CD14-positive monocyte (primary cell): ENCODE measurements around the gene FOXK2. TPM values are rescaled to one million over a fixed set of nuclear protein-coding genes. Genes with fewer than 3 reads are reported as not detected.

Source experiments
- DNase-seq, 3 donors: peaks; one replicate each; pipeline ENCODE4 v3.0.0-alpha.2; 2011 to 2022
- H2AFZ ChIP-seq: 2 replicates; pipeline ENCODE4 v1.6.0; 2012; ENCODE audit warnings: mild to moderate bottlenecking, low read depth, low read length, inconsistent platforms; ENCODE audit not compliant: insufficient read depth, poor library complexity, severe bottlenecking
- H3K27ac ChIP-seq, 2 donors: 1 replicate in 1 of 2; 2 replicates in 1 of 2; pipeline ENCODE4 v1.5.1; 2012 to 2013; ENCODE audit warnings: low read length in 2 of 2, control low read depth in 1 of 2, inconsistent platforms in 1 of 2, low read depth in 1 of 2, mild to moderate bottlenecking in 1 of 2
- H3K27me3 ChIP-seq, 2 donors: one replicate each; pipeline versions ENCODE4 v1.6.0 to v1.6.1; 2011 to 2013; ENCODE audit warnings: low read length in 2 of 2; ENCODE audit not compliant: control insufficient read depth in 2 of 2, insufficient read depth in 2 of 2
- H3K36me3 ChIP-seq, 2 donors: replicated peaks in 1 of 2; 1 replicate in 1 of 2; 2 replicates in 1 of 2; pipeline versions ENCODE4 v1.5.1 to v1.6.1; 2012 to 2013; ENCODE audit warnings: low read length in 2 of 2, control low read depth in 1 of 2, inconsistent platforms in 1 of 2, mild to moderate bottlenecking in 1 of 2; ENCODE audit not compliant: insufficient read depth in 2 of 2, control insufficient read depth in 1 of 2
- H3K4me1 ChIP-seq, 2 donors: 1 replicate in 1 of 2; 2 replicates in 1 of 2; pipeline versions ENCODE4 v1.5.1 to v1.6.1; 2012 to 2013; ENCODE audit warnings: low read length in 2 of 2, control low read depth in 1 of 2, inconsistent platforms in 1 of 2, mild to moderate bottlenecking in 1 of 2, moderate library complexity in 1 of 2; ENCODE audit not compliant: insufficient read depth in 2 of 2, control insufficient read depth in 1 of 2
- H3K4me2 ChIP-seq: replicated peaks from 2 replicates; pipeline ENCODE3; 2012; ENCODE audit warnings: low read length, moderate library complexity, mild to moderate bottlenecking; ENCODE audit not compliant: poor library complexity, severe bottlenecking; ENCODE audit errors: extremely low read depth
- H3K4me3 ChIP-seq, 3 experiments: fragments of 200-600 bp in 1 of 3; sonication (generic) in 1 of 3; replicated peaks in 1 of 3; 1 replicate in 2 of 3; 2 replicates in 1 of 3; pipeline ENCODE4 v1.5.1; 2011 to 2013; ENCODE audit warnings: low read length in 3 of 3, mild to moderate bottlenecking in 3 of 3, control low read depth in 2 of 3, low read depth in 2 of 3, inconsistent platforms in 1 of 3, moderate library complexity in 1 of 3
- H3K79me2 ChIP-seq: 2 replicates; pipeline ENCODE4 v1.6.0; 2012; ENCODE audit warnings: mild to moderate bottlenecking, control low read depth, inconsistent platforms, low read length, moderate library complexity; ENCODE audit not compliant: insufficient read depth
- H3K9ac ChIP-seq: 2 replicates; pipeline ENCODE4 v1.6.0; 2017; ENCODE audit warnings: low read length, mild to moderate bottlenecking; ENCODE audit not compliant: insufficient read depth, poor library complexity, severe bottlenecking
- H3K9me3 ChIP-seq, 2 donors: replicated peaks in 1 of 2; 1 replicate in 1 of 2; 2 replicates in 1 of 2; pipeline versions ENCODE4 v1.5.1 to v1.6.1; 2012 to 2013; ENCODE audit warnings: low read length in 2 of 2, control low read depth in 1 of 2; ENCODE audit not compliant: control insufficient read depth in 1 of 2, insufficient read depth in 1 of 2
- H4K20me1 ChIP-seq: 2 replicates; pipeline ENCODE4 v1.6.0; 2012; ENCODE audit warnings: mild to moderate bottlenecking, low read length, control low read depth, moderate library complexity; ENCODE audit not compliant: insufficient read depth
- H3K27ac Mint-ChIP-seq, 7 donors: one replicate each; pipeline ENCODE4 v1.8.0; 2020; ENCODE audit warnings: mild to moderate bottlenecking in 7 of 7, mixed read lengths in 7 of 7, moderate library complexity in 6 of 7, inconsistent platforms in 2 of 7
- H3K27me3 Mint-ChIP-seq, 3 donors: one replicate each; pipeline ENCODE4 v1.8.0; 2021 to 2022; ENCODE audit warnings: low read depth in 3 of 3, mild to moderate bottlenecking in 3 of 3, mixed read lengths in 3 of 3, moderate library complexity in 3 of 3, inconsistent platforms in 1 of 3
- H3K36me3 Mint-ChIP-seq, 2 donors: one replicate each; pipeline ENCODE4 v1.8.0; 2020; ENCODE audit warnings: mixed read lengths in 2 of 2, inconsistent platforms in 1 of 2, mild to moderate bottlenecking in 1 of 2
- H3K4me1 Mint-ChIP-seq: one replicate; pipeline ENCODE4 v1.8.0; 2020; ENCODE audit warnings: mild to moderate bottlenecking, mixed read lengths
- H3K4me3 Mint-ChIP-seq, 2 donors: one replicate each; pipeline ENCODE4 v1.8.0; 2020; ENCODE audit warnings: mild to moderate bottlenecking in 2 of 2, mixed read lengths in 2 of 2, moderate library complexity in 1 of 2
- H3K9me3 Mint-ChIP-seq, 7 donors: one replicate each; pipeline ENCODE4 v1.8.0; 2020 to 2022; ENCODE audit warnings: mixed read lengths in 7 of 7, mild to moderate bottlenecking in 6 of 7, moderate library complexity in 6 of 7, inconsistent platforms in 2 of 7
- CTCF ChIP-seq: fragments of 200-600 bp; IDR thresholded peaks from one replicate; pipeline ENCODE4 v1.8.0; 2022; ENCODE audit warnings: antibody characterized with exemption, mild to moderate bottlenecking
- WGBS: methylation state at CpG from one replicate; pipeline ENCODE4 v1.1.5; 2013; ENCODE audit warnings: missing lambda C conversion rate; ENCODE audit not compliant: insufficient coverage; 5-methylcytosine and 5-hydroxymethylcytosine counted together
- intact Hi-C, 2 donors: fragments of 100-400 bp; cut with micrococcal nuclease; formaldehyde crosslinking; loops; one replicate each; pipeline versions ENCODE4 v1.15.0 to v1.15.1; 2023
- polyA plus RNA-seq, 3 donors: library from polyadenylated mRNA; depleted of rRNA in 1 of 3; unstranded in 2 of 3; stranded (reverse) in 1 of 3; fragments of 300-500 nt in 2 of 3; fragments of >200 nt in 1 of 3; fragmentation: Illumina TruSeq in 2 of 3; gene quantifications; 1 replicate in 2 of 3; 2 replicates in 1 of 3; pipeline ENCODE4 v1.2.3, GENCODE V29; 2012 to 2021

FOXK2 gene
- polyA plus RNA-seq, 3 donors = 3.5 to 18.4 (median 4.7) TPM

DNA sequence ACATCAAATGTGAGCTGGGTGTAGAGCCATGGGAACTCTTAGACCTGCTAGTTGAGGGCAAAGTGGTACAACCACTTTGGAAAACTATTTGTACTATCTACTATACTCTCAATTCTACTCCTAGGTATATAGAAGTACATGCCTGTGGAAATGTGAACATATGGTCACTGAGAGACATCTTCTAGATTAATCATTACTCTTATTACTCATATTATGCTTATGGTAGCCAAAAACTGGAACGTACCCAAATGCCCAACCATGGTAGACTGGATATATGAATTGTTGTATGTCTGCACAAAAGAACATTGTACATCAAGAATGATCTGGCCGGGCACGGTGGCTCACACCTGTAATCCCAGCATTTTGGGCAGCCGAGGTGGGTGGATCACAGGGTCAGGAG is 126.0 kb downstream of the FOXK2 start:
- no peak overlapping the region for H2AFZ ChIP-seq
- no peak overlapping the region for H3K27ac ChIP-seq
- no peak overlapping the region for H3K4me3 Mint-ChIP-seq
- H3K36me3 Mint-ChIP-seq = peaks cover 33 to 52% of the 10 kb centered on the region in 2 donors
- no peak overlapping the region for H3K4me3 ChIP-seq
- peaks cover 75% of the 10 kb centered on the region for H4K20me1 ChIP-seq
- H3K9ac ChIP-seq = no peak overlapping the region
- H3K9me3 ChIP-seq = no peaks in the 10 kb centered on the region
- H3K27me3 Mint-ChIP-seq = no peaks in the 10 kb centered on the region
- peaks cover 33 to 43% of the 10 kb centered on the region in 2 donors for H3K36me3 ChIP-seq
- H3K27ac Mint-ChIP-seq = no peak overlapping the region
- TF ChIP-seq CTCF = no peak
- intact Hi-C loops = loop anchor here (5.0 kb wide), 3 partner anchors 52 to 107 kb away; partner anchors contain the start of genes FN3KRP (in 1 of the 2), RAB40B (in 1 of the 2) and TBCD (in 1 of the 2)
- WGBS = 90% methylated on average over 2 of the region's 4 CpGs
- H3K79me2 ChIP-seq = peaks cover 75% of the 10 kb centered on the region
- DNase-seq = no peak
- peaks cover 18% of the 10 kb centered on the region for H3K4me1 Mint-ChIP-seq
- H3K4me1 ChIP-seq = peaks cover 17 to 18% of the 10 kb centered on the region in 2 donors
- H3K27me3 ChIP-seq = no peaks in the 10 kb centered on the region
- H3K4me2 ChIP-seq = no peak overlapping the region
- no peaks in the 10 kb centered on the region for H3K9me3 Mint-ChIP-seq

GRCh38 chr17:82647593-82648164 is 128.1 kb downstream of the FOXK2 start:
- Histone ChIP-seq H4K20me1 (peaks cover 53% of the 10 kb centered on the region), H3K4me2 (peak overlapping the region; percentile 93), H3K9me3 (no peaks in the 10 kb centered on the region), H3K9ac (peak overlapping the region; percentile 98), H3K27me3 (no peaks in the 10 kb centered on the region), H3K36me3 (peaks cover 18 to 21% of the 10 kb centered on the region in 2 donors), H3K4me1 (peaks cover 17 to 18% of the 10 kb centered on the region in 2 donors), H3K4me3 (peak overlapping the region; percentile 76 to 80 (median 77)), H2AFZ (peak overlapping the region; percentile 61), H3K79me2 (peaks cover 54% of the 10 kb centered on the region), H3K27ac (peak overlapping the region; percentile 75 to 93)
- peak; percentile 17 for TF ChIP-seq CTCF
- H3K27ac Mint-ChIP-seq = peak overlapping the region; percentile 65 to 90 (median 87)
- under 1% methylated on average over 53 of the region's 54 CpGs for WGBS
- intact Hi-C loops = loop anchor here (2.0 to 5.0 kb wide), 6 partner anchors 50 to 197 kb away; partner anchors contain the start of genes RAB40B (in 2 of the 2), CYBC1 (in 1 of the 2), FN3KRP (in 1 of the 2) and TBCD (in 1 of the 2)
- peaks cover 18% of the 10 kb centered on the region for H3K4me1 Mint-ChIP-seq
- peak in 2 of 3 donors; percentile 19 to 74 for DNase-seq
- H3K36me3 Mint-ChIP-seq = peaks cover 18 to 30% of the 10 kb centered on the region in 2 donors
- peaks cover 0 to 2% (median 0%) of the 10 kb centered on the region in 3 donors for H3K27me3 Mint-ChIP-seq
- H3K9me3 Mint-ChIP-seq = no peaks in the 10 kb centered on the region
- H3K4me3 Mint-ChIP-seq = peak overlapping the region; percentile 83 to 87
